ENCODE data around the gene MEI1.

MEI1 gene

DNA sequence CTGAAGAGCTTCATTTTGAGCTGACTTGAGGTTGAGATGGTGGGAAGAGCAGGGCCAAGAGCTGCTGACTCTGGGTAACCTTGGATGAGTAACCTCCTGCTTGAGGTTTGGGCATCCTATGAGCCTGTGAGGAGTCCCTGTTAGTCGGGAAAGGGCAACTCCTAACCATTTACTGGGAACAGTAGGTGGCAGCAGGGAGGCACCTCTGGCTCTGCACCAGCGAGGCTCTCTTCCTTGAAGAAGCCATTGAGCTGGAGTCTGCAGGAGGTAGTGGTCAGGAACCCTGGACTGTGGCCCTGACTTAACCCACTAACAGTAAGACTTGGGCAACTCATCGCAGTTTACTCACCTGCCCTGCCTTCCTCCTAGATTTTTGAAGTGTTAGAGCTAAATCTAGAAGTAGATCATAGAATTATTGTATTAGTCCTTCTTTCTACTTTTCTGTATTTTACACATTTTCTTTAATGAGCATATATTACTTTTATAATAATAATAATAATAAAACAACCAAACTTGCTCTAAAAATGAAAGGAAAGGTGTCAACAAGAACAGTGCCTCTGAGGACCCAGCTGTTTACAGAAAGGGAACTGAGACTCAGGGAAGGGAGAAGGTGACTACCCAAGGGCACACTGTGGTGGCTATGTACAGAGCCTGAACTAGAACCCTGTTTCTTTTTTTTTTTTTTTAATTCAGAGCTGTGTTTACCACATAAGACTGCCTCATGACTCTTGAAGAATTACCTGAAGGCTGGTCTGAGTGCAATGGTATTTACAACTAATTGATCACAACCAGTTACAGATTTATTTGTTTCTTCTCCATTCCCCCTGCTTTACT is 47.5 kb downstream of the MEI1 start:
- DNase-seq (ENCODE audit: low spot score), result peak; percentile 65

DNA sequence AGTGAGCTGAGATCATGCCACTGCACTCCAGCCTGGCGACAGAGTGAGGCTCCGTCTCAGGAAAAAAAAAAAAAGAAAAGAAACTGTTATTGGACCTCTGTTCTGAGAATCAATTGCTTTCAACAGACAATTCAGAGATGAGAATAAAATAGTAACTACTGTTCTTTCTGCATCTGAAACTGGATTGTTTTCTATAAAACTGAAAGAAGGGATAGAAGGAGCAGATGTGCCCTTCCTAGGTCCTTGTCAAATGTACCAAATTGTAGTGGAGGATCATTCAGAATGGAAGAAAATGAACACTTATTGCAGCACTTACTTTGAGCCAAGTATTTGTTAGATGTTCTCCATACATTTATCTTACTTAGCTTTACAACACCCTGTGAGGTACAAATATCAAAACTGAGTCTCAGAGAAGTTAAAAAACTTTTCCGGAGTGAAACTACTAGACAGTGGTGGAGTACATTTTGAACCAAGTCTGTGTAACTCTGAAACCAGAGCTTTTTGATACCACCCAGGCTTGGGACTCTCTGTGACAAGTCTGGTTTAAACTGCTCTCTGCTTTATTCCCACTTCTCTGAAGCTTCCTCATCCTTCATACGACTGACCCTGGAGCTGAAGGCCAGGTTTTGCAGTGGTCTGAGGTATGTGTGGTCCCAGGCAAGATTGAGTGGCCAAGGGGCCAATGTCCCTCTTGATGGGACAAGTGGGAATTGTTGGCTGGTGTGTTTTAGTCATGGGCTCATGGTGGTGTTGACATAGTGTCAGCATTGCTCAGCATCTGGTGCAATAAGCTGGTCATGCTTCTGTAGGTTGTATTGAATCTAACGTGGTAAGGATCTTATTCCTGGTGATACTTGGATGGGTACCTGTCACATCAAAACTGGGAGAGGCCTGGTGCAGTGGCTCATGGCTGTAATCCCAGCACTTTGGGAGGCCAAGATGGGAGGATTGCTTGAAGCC is 53.0 kb downstream of the MEI1 start:
- no peak for DNase-seq (ENCODE audit: low spot score)

DNA sequence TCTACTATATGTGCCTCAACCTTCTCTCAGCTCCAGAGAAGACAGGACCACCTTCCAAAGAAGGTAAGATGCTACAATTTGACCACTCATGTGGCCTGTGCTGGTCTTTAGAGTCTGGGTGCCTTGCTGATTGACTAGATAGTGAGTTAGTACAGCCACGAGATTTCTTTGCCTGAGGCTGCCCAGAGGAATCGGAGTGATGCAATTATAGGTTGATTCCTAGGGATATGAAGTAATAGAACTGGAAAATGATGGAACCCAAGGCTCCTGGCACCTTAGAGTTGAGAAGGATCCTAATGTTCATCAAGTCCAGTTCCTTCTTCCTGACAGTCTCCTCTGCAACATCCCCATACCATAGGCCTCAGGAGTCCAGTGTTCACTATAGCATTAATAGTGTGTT is 54.7 kb downstream of the MEI1 start:
- no peak for DNase-seq (ENCODE audit: low spot score)

GRCh38 chr22:41757502-41757901 is 58.2 kb downstream of the MEI1 start:
- no peak for DNase-seq (ENCODE audit: low spot score)

DNA sequence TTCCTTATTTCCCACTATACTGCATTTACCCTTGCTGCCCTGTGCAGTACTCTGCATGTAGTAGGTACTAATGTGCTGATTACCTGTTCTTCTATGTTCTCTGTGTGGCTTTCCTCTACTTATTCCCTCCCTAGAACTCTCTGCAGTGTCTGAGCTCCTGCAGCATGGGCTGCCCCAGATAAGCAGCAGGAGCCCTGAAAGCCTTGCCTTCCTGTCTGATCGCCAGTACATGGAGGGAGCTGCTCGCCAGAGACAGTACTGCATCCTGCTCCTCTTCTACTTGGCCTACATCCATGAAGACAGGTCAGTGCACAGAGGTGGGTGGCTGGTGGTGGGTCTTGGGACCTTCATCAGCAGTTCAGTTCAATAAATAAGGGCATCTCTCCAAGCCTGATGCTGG is 58.9 kb downstream of the MEI1 start:
- no peak for DNase-seq (ENCODE audit: low spot score)

DNA sequence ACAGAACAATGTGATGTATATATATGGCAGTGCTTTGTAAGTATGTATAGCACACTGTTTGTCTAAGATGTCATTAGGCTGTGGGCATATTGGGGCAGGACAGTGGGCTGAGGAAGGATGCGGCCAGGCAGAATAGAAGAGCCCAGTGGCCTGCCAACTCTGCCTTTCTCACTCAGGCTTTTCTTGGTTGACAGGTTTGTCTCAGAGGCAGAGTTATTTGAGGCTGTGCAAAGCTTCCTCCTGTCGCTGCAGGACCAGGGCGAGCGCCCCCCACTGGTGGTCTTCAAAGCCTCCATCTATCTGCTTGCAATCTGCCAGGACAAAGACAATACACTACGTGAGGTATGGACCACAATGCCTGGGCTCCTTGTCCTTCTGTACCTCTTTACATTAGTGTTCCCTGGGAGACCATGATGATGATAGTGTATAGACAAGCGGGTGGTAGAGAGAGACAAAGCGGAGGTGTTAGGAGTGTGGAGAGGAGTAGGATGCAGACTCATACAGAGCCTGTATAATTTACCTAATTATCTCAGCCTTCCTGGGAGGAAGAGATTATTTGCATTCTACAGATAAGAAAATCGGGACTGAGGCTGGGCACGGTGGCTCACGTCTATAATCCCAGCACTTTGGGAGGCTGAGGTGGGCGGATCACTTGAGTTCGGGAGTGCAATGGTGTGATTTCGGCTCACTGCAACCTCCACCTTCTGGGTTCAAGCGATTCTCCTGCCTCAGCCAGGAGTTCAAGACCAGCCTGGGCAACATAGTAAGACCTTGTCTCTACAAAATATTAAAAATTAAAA is 63.9 kb downstream of the MEI1 start:
- peak; percentile 13 for DNase-seq (ENCODE audit: low spot score)

GRCh38 chr22:41766476-41766875 is 67.2 kb downstream of the MEI1 start:
- DNase-seq (ENCODE audit: low spot score), result no peak

- no peak for DNase-seq (ENCODE audit: low spot score)
These were observed 69.1 kb downstream of the MEI1 start for GRCh38 chr22:41768430-41768829.

DNA sequence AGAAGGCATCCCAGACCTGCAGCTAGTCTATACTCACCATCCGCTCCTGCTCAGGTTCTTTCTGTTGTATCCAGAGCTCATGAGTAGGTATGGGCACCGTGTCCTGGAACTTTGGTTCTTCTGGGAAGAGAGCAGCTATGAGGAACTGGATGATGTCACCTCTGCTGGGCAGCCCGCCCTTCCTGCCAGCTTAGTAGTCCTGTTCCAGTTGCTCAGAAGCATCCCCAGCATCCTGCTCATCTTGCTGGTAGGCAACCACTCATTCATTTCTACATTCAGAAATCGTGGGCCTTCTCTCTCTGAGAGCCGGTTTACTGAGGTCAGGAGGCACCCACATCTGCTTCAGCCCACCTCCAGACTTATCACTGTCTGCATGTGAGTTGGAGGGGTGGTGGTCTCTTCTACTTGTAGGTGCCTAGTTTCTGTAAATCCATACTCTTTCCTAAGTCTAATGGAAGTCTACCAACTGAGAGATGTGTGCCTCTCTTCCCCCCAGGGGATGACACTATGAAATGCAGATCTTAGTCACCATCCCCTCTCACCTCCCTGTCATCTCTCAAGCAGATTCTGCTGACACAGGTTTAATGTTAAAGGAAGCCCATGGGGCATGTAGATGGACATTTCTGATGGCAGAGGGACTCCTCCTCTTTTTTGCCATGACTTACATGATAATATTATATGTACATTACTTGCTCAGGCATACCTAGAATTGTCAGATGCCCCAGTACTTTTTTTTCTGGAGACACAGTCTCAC is 71.6 kb downstream of the MEI1 start:
- no peak for DNase-seq (ENCODE audit: low spot score)

DNA sequence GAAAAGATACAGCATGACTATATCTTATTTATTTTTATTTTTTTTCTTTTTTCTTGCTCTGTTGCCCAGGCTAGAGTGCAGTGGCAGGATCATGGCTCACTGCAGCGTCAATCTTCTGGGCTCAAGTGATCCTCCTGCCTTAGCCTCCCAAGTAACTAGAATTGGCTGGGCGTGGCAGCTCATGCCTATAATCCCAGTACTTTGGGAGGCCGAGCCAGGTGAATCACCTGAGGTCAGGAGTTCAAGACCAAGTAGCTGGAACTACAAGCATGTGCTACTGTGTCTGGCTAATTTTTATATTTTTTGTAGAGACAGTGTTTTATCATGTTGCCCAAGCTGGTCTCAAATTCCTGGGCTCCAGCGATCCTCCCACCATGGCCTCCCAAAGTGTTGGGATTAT is 72.9 kb downstream of the MEI1 start:
- DNase-seq (ENCODE audit: low spot score), result no peak

GRCh38 chr22:41772645-41773044 is 73.3 kb downstream of the MEI1 start:
- DNase-seq (ENCODE audit: low spot score), result no peak

- no peak for DNase-seq (ENCODE audit: low spot score)
These were observed 76.0 kb downstream of the MEI1 start for GRCh38 chr22:41775338-41775737.

- DNase-seq (ENCODE audit: low spot score), result no peak
These were observed 76.7 kb downstream of the MEI1 start for GRCh38 chr22:41775976-41776375.

DNA sequence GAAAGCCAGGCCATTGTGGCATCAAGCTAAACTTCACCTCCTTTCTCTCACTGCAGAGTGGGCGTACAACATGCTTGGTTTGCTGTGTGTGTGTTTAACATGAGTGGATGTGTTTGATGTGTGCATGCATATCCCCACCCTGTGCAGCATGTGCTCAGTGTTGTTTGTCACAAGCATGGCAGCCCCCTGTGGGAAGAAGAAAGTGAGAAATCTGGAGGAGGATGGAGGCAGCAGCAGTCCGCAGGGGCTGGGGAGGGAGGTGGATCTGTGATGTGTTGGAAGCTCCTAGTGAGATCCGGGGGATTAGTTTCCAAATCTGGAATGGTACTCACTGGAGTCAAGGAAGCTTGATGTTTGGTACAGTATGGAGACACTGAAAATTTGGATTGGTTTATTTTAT is 77.1 kb downstream of the MEI1 start:
- DNase-seq (ENCODE audit: low spot score), result no peak

GRCh38 chr22:41777749-41778425 is 78.6 kb downstream of the MEI1 start:
- no peak for DNase-seq (ENCODE audit: low spot score)

DNA sequence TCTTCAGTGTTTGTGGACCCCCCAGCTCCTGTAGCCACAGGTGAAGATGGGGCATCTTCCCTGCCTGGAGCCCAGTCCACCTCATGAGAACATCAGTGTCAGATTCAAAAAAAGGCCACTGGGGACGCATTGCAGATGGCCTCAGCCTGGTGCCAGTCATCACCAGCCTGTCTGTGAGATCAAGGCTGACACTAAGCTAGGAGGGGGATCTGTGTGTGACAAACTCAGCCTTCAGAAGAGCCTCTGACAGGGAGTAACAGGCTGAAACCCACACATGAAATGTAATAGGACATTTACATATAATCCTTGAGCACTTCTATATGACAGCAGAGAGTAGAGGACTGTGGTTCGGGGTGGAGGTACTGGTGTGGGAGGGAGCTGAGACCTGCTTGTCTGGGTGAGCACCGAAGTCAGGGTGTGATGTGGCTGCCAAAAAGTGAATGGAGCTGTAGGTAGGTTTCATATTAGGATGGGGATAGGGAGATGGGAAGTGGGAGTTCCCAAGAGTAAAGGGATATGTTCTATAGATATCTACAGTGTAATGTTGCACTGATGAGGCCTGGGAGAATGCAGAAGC is 80.7 kb downstream of the MEI1 start:
- DNase-seq (ENCODE audit: low spot score), result no peak

DNA sequence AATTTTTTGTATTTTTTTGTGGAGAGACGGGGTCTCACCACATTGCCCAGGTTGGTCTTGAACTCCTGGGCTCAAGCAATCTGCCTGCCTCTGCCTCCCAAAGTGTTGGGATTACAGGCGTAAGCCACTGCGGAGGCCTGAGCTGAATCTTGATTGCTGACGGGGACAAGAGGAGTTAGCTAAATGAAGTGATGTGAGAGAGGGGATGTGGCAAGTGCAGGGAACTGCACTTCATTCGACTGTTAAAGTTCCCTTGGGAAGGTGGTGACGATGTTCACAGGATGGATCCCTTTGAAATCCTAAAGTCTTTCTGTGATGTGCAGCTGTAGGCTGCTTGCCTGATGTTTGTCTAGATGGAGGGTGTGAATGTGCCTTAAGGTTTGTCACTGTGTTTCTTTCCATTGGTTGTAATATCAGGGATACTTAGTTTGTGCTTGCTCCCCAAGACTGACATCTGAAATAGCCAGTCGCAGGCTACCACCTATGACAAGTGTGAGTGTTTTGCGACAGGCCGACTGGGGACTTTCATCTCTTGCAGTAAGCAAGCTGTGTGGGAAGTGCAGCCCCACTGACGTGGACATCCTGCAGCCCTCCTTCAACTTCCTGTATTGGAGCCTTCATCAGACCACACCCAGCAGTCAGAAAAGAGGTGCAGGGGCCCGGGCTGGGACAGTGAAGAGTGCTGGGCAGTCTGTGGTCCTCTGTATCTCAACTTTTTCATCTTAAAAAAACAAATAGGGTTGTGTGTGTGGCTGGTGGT is 81.6 kb downstream of the MEI1 start:
- DNase-seq (ENCODE audit: low spot score), result no peak

GRCh38 chr22:41781507-41781906 is 82.2 kb downstream of the MEI1 start:
- DNase-seq (ENCODE audit: low spot score), result no peak

- no peak for DNase-seq (ENCODE audit: low spot score)
These were observed 83.0 kb downstream of the MEI1 start for GRCh38 chr22:41782316-41782715.

DNA sequence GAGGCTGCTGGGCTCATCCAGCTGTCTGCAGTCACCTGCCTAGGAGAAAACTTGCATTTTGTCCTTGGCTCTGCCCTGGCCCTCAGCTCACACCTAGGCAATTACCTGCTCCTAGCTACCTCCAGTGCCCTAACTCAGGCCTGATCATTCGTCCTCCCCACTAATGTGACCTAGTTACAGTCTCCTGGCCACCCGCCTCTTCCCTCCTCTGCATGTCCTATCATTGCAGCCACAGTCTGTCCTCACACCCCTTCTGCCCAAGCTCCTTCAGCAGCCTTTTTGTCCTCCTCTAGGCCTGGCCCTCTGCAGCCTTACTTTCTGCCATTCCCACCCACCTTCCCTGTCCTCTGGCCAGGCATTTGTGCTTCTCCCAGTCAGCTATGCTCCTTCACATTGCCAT is 83.4 kb downstream of the MEI1 start:
- DNase-seq (ENCODE audit: low spot score), result no peak
